Caco-2 (cell line): ENCODE data around the gene F12. TPM values are rescaled to one million over a fixed set of nuclear protein-coding genes. Genes with fewer than 3 reads are reported as not detected.

Experiments
- BruUV-seq: library from RNA; stranded (reverse); fragments of 400-500 nt; replicated peaks from 2 replicates; lab custom pipeline; 2021; lab: Mats Ljungman, UMichigan
- CTCF ChIA-PET: fragments of 300-600 bp; sonication (Branson Sonifier 250); formaldehyde crosslinking; loops from one replicate; lab custom pipeline; 2022; ENCODE audit warnings: antibody characterized with exemption; lab: Charles Lee
- POLR2A ChIA-PET: fragments of 300-600 bp; sonication (Branson Sonifier 250); formaldehyde crosslinking; loops from one replicate; lab custom pipeline; 2022; ENCODE audit warnings: antibody characterized with exemption; lab: Charles Lee
- DNase-seq, 2 experiments: peaks; one replicate each; pipeline versions ENCODE4 v3.0.0 to v3.0.0-alpha.2; 2020 to 2022
- H3K27me3 ChIP-seq: replicated peaks from 2 replicates; pipeline ENCODE4 v1.6.0; 2011; ENCODE audit warnings: low read length; ENCODE audit not compliant: control insufficient read depth, insufficient read depth
- H3K36me3 ChIP-seq: 2 replicates; pipeline ENCODE4 v1.5.1; 2011; ENCODE audit warnings: low read length; ENCODE audit not compliant: control insufficient read depth, insufficient read depth
- H3K4me1 ChIP-seq: fragments of 250-450 bp; sonication (Bioruptor Pico); 2 replicates; pipeline ENCODE4 v1.5.1; 2020; ENCODE audit warnings: mild to moderate bottlenecking
- H3K4me3 ChIP-seq: 2 replicates; pipeline ENCODE4 v1.5.1; 2011; ENCODE audit warnings: low read depth, mild to moderate bottlenecking, control low read depth, low read length
- H3K9me3 ChIP-seq: fragments of 250-450 bp; sonication (Bioruptor Pico); 2 replicates; pipeline ENCODE4 v1.5.1; 2020; ENCODE audit warnings: mild to moderate bottlenecking, moderate library complexity
- H3K27ac Mint-ChIP-seq: one replicate; pipeline ENCODE4 v1.8.0; 2022; ENCODE audit warnings: mixed read lengths; ENCODE audit not compliant: unreplicated experiment
- H3K27me3 Mint-ChIP-seq: one replicate; pipeline ENCODE4 v1.8.0; 2022; ENCODE audit warnings: mixed read lengths; ENCODE audit not compliant: insufficient read depth, unreplicated experiment
- H3K36me3 Mint-ChIP-seq: one replicate; pipeline ENCODE4 v1.8.0; 2022; ENCODE audit warnings: mild to moderate bottlenecking, mixed read lengths; ENCODE audit not compliant: insufficient read depth, unreplicated experiment
- H3K4me1 Mint-ChIP-seq: one replicate; pipeline ENCODE4 v1.8.0; 2022; ENCODE audit warnings: low read depth, mixed read lengths; ENCODE audit not compliant: unreplicated experiment
- H3K4me3 Mint-ChIP-seq: one replicate; pipeline ENCODE4 v1.8.0; 2022; ENCODE audit warnings: mild to moderate bottlenecking, moderate library complexity, mixed read lengths; ENCODE audit not compliant: unreplicated experiment
- H3K9me3 Mint-ChIP-seq: one replicate; pipeline ENCODE4 v1.8.0; 2022; ENCODE audit warnings: mixed read lengths; ENCODE audit not compliant: unreplicated experiment
- CTCF ChIP-seq, 2 experiments: fragments of 200-600 bp in 1 of 2; IDR thresholded peaks; 1 replicate in 1 of 2; 2 replicates in 1 of 2; pipeline versions ENCODE4 v1.5.1 to v1.8.0; 2011 to 2022; ENCODE audit warnings: antibody characterized with exemption in 1 of 2, control low read depth in 1 of 2, inconsistent platforms in 1 of 2, low read depth in 1 of 2, low read length in 1 of 2, mild to moderate bottlenecking in 1 of 2, moderate library complexity in 1 of 2; ENCODE audit not compliant: insufficient read depth in 1 of 2, severe bottlenecking in 1 of 2, unreplicated experiment in 1 of 2
- intact Hi-C: fragments of 100-400 bp; cut with micrococcal nuclease; formaldehyde crosslinking; loops from one replicate; pipeline ENCODE4 v1.10.0; 2022; ENCODE audit not compliant: unreplicated experiment
- total RNA-seq: library from RNA; stranded (reverse); gene quantifications from 2 replicates; pipeline ENCODE4 v1.2.3, GENCODE V29; 2022

The F12 gene
- total RNA-seq, 1 experiment from 2014 or later = 13.3 TPM

- DNase-seq = no peak
- no peak overlapping the region for H3K4me3 Mint-ChIP-seq
- no peaks in the 10 kb centered on the region for H3K9me3 Mint-ChIP-seq
- no TSS peak for BruUV-seq
- H3K4me3 ChIP-seq = no peak overlapping the region
- peaks cover 5% of the 10 kb centered on the region for H3K4me1 Mint-ChIP-seq
- intact Hi-C loops = no loop called here
- no peak for TF ChIP-seq CTCF (IDR thresholded peaks at IDR 0.05; ENCODE audit: insufficient read depth in 1 of 2, low read depth in 1 of 2, low read length in 1 of 2, severe bottlenecking in 1 of 2, unreplicated experiment in 1 of 2)
- ChIA-PET POLR2A (interaction anchor here (0.5 kb wide), 1 partner anchor 60 kb away, joined by 4 read pairs; no protein-coding TSS in a partner anchor), CTCF (interaction anchor here (1.0 kb wide), 1 partner anchor 27 kb away, joined by 6 read pairs; no protein-coding TSS in a partner anchor)
- H3K9me3 ChIP-seq = no peaks in the 10 kb centered on the region
- no peak overlapping the region for H3K27ac Mint-ChIP-seq
- no peaks in the 10 kb centered on the region for H3K27me3 Mint-ChIP-seq
- H3K4me1 ChIP-seq = peaks cover 11% of the 10 kb centered on the region
- no peaks in the 10 kb centered on the region for H3K27me3 ChIP-seq
- peaks cover 19% of the 10 kb centered on the region for H3K36me3 Mint-ChIP-seq
- peaks cover 5% of the 10 kb centered on the region for H3K36me3 ChIP-seq
Measured at GRCh38 chr5:177430972-177431316, 21.6 kb upstream of the F12 start.

- Mint-ChIP-seq H3K4me1 (peaks cover 8% of the 10 kb centered on the region), H3K27me3 (no peaks in the 10 kb centered on the region), H3K9me3 (no peaks in the 10 kb centered on the region), H3K27ac (no peak overlapping the region), H3K4me3 (no peak overlapping the region), H3K36me3 (peaks cover 18% of the 10 kb centered on the region)
- Histone ChIP-seq H3K9me3 (no peaks in the 10 kb centered on the region), H3K4me3 (no peak overlapping the region), H3K4me1 (peaks cover 14% of the 10 kb centered on the region), H3K27me3 (no peaks in the 10 kb centered on the region), H3K36me3 (peaks cover 5% of the 10 kb centered on the region)
- BruUV-seq = no TSS peak
- intact Hi-C loops = no loop called here
- no peak for TF ChIP-seq CTCF (IDR thresholded peaks at IDR 0.05; ENCODE audit: insufficient read depth in 1 of 2, low read depth in 1 of 2, low read length in 1 of 2, severe bottlenecking in 1 of 2, unreplicated experiment in 1 of 2)
- DNase-seq = no peak
- CTCF ChIA-PET = interaction anchor here (0.7 kb wide), 2 partner anchors 17 to 80 kb away, joined by 3 to 4 read pairs; no protein-coding TSS in a partner anchor
- POLR2A ChIA-PET = no interaction called here
Measured at GRCh38 chr5:177430140-177430951, 21.0 kb upstream of the F12 start.

- no peaks in the 10 kb centered on the region for H3K27me3 ChIP-seq
- no peaks in the 10 kb centered on the region for H3K9me3 ChIP-seq
- H3K4me1 Mint-ChIP-seq = peaks cover 12% of the 10 kb centered on the region
- ChIA-PET POLR2A (interaction anchor here (0.7 kb wide), 1 partner anchor 8 kb away, joined by 5 read pairs; no protein-coding TSS in a partner anchor), CTCF (interaction anchor here (0.7 kb wide), 2 partner anchors 16 to 79 kb away, joined by 3 to 4 read pairs; no protein-coding TSS in a partner anchor)
- intact Hi-C loops = no loop called here
- DNase-seq = no peak
- BruUV-seq = no TSS peak
- H3K4me3 ChIP-seq = no peak overlapping the region
- H3K4me3 Mint-ChIP-seq = no peak overlapping the region
- no peak overlapping the region for H3K27ac Mint-ChIP-seq
- H3K27me3 Mint-ChIP-seq = no peaks in the 10 kb centered on the region
- H3K36me3 Mint-ChIP-seq = peaks cover 18% of the 10 kb centered on the region
- H3K9me3 Mint-ChIP-seq = no peaks in the 10 kb centered on the region
- H3K36me3 ChIP-seq = peaks cover 2% of the 10 kb centered on the region
- H3K4me1 ChIP-seq = peaks cover 15% of the 10 kb centered on the region
- TF ChIP-seq CTCF (IDR thresholded peaks at IDR 0.05; ENCODE audit: insufficient read depth in 1 of 2, low read depth in 1 of 2, low read length in 1 of 2, severe bottlenecking in 1 of 2, unreplicated experiment in 1 of 2) = no peak
Measured at GRCh38 chr5:177429248-177430040, 20.1 kb upstream of the F12 start.
